MCF 10A (cell line): ENCODE data around the gene TNFAIP8L2. TPM values are rescaled to one million over a fixed set of nuclear protein-coding genes. Genes with fewer than 3 reads are reported as not detected.

ENCODE experiments used
- BruUV-seq: library from RNA; stranded (reverse); fragments of 400-500 nt; replicated peaks from 2 replicates; lab custom pipeline; 2021; lab: Mats Ljungman, UMichigan
- CTCF ChIA-PET: fragments of 300-600 bp; sonication (Branson Sonifier 250); formaldehyde crosslinking; extraction: SDS; loops from one replicate; lab custom pipeline; 2021; ENCODE audit warnings: antibody characterized with exemption, inconsistent platforms; lab: Yijun Ruan, JAX
- POLR2A ChIA-PET: fragments of 300-600, 350-650 bp; sonication (Branson Sonifier 250); formaldehyde crosslinking; extraction: SDS; loops from one replicate; lab custom pipeline; 2020; ENCODE audit warnings: antibody characterized with exemption, inconsistent platforms; lab: Yijun Ruan, JAX
- DNase-seq: peaks from one replicate; pipeline ENCODE4 v3.0.0-alpha.2; 2018; ENCODE audit not compliant: unreplicated experiment
- H3K27ac Mint-ChIP-seq: one replicate; pipeline ENCODE4 v1.8.0; 2022; ENCODE audit warnings: mild to moderate bottlenecking, low read depth, mixed read lengths; ENCODE audit not compliant: unreplicated experiment
- H3K27me3 Mint-ChIP-seq: one replicate; pipeline ENCODE4 v1.8.0; 2022; ENCODE audit warnings: mixed read lengths; ENCODE audit not compliant: insufficient read depth, unreplicated experiment
- H3K36me3 Mint-ChIP-seq: one replicate; pipeline ENCODE4 v1.8.0; 2022; ENCODE audit warnings: mild to moderate bottlenecking, moderate library complexity, mixed read lengths; ENCODE audit not compliant: insufficient read depth, unreplicated experiment
- H3K4me1 Mint-ChIP-seq: one replicate; pipeline ENCODE4 v1.8.0; 2022; ENCODE audit warnings: mixed read lengths; ENCODE audit not compliant: insufficient read depth, unreplicated experiment
- H3K4me3 Mint-ChIP-seq: one replicate; pipeline ENCODE4 v1.8.0; 2022; ENCODE audit warnings: mild to moderate bottlenecking, moderate library complexity, mixed read lengths; ENCODE audit not compliant: unreplicated experiment
- H3K9me3 Mint-ChIP-seq: one replicate; pipeline ENCODE4 v1.8.0; 2022; ENCODE audit warnings: mixed read lengths; ENCODE audit not compliant: unreplicated experiment
- CTCF ChIP-seq: fragments of 200-600 bp; IDR thresholded peaks from one replicate; pipeline ENCODE4 v1.8.0; 2022; ENCODE audit warnings: antibody characterized with exemption, mild to moderate bottlenecking; ENCODE audit not compliant: unreplicated experiment
- intact Hi-C: fragments of 100-400 bp; cut with micrococcal nuclease; formaldehyde crosslinking; loops from 2 replicates; pipeline ENCODE4 v1.14.1; 2022
- total RNA-seq: library from RNA; stranded (reverse); gene quantifications from 2 replicates; pipeline ENCODE4 v1.2.3, GENCODE V29; 2022

The TNFAIP8L2 gene
- total RNA-seq, 1 experiment from 2014 or later, result not detected

DNA sequence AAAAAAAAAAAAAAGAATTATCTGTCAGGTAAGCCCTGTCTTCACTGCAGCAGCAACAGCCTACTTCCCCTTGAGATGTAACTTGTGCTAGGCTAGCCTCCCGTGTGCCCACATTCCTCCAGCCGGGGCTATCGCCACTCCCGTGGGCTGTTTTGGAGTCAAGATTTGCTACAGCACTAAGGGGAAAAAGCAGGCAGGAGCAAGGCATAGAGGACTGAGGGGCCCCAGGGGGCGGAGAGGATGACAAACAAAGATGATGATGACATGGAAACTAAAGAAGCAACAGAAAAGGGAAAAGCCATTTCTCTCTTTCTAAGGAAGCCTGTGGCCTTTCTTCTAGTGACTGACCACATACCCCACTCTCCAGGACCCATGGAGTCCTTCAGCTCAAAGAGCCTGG lies 1.9 kb downstream of the TNFAIP8L2 start:
- intact Hi-C loops, result loop anchor here (5.0 kb wide), 1 partner anchor 461 kb away; the partner anchor contains the start of gene GOLPH3L
- CTCF ChIA-PET, result interaction anchor here (0.7 to 7.3 kb wide), 7 partner anchors 32 to 140 kb away, joined by 3 to 158 read pairs (median 3); no protein-coding TSS in a partner anchor
- H3K36me3 Mint-ChIP-seq, result peaks cover 48% of the 10 kb centered on the region

GRCh38 chr1:151158751-151159251 lies 2.4 kb downstream of the TNFAIP8L2 start:
- CTCF ChIA-PET, result interaction anchor here (0.7 to 7.3 kb wide), 7 partner anchors 33 to 161 kb away, joined by 3 to 158 read pairs (median 3); partner anchors contain the start of gene CDC42SE1
- TF ChIP-seq CTCF, result no peak
- Mint-ChIP-seq H3K27ac (peak overlapping the region; percentile 49), H3K36me3 (peaks cover 48% of the 10 kb centered on the region), H3K9me3 (no peaks in the 10 kb centered on the region), H3K27me3 (no peaks in the 10 kb centered on the region), H3K4me1 (peaks cover 12% of the 10 kb centered on the region), H3K4me3 (no peak overlapping the region)
- BruUV-seq, result no TSS peak
- POLR2A ChIA-PET, result interaction anchor here (1.2 to 2.1 kb wide), 2 partner anchors 56 to 87 kb away, joined by 3 to 7 read pairs; partner anchors contain the start of gene GABPB2
- no peak for DNase-seq
- intact Hi-C loops, result loop anchor here (5.0 kb wide), 1 partner anchor 462 kb away; the partner anchor contains the start of gene GOLPH3L

More for the DNA sequence above, 1.9 kb downstream of the TNFAIP8L2 start:
- Mint-ChIP-seq H3K27me3 (no peaks in the 10 kb centered on the region), H3K27ac (no peak overlapping the region), H3K9me3 (no peaks in the 10 kb centered on the region), H3K4me3 (no peak overlapping the region), H3K4me1 (peaks cover 12% of the 10 kb centered on the region)
- TF ChIP-seq CTCF, result no peak
- POLR2A ChIA-PET, result interaction anchor here (0.6 to 2.1 kb wide), 4 partner anchors 55 to 730 kb away, joined by 3 to 7 read pairs (median 4); partner anchors contain the start of gene GABPB2
- no TSS peak for BruUV-seq
- DNase-seq, result no peak

DNA sequence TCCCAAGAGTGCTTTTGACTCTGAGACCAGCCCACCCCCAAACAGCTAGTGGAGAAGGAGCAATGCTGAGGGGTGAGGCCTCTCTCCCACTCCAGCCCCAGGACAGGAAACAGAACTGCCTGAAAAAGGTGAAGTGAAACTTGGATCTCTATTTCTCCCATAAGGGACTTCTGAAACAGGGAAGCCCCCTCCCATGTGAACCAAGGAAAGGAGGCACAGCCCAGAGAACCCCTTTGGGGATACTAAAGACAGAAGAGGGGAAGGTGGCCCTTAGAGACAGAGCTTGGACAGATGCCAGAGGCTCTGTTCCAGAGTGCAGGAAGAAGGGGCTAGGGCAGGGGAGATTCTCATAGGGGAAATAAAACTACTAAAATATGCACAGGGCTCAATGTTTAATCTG lies 2.9 kb downstream of the TNFAIP8L2 start:
- Mint-ChIP-seq H3K27ac (peak overlapping the region; percentile 49), H3K36me3 (peaks cover 48% of the 10 kb centered on the region), H3K4me3 (no peak overlapping the region), H3K27me3 (no peaks in the 10 kb centered on the region), H3K9me3 (no peaks in the 10 kb centered on the region), H3K4me1 (peaks cover 17% of the 10 kb centered on the region)
- no peak for DNase-seq
- ChIA-PET POLR2A (interaction anchor here (0.6 to 2.1 kb wide), 3 partner anchors 56 to 122 kb away, joined by 3 to 7 read pairs (median 3); partner anchors contain the start of gene GABPB2), CTCF (interaction anchor here (0.7 to 7.3 kb wide), 7 partner anchors 34 to 161 kb away, joined by 3 to 158 read pairs (median 3); partner anchors contain the start of gene CDC42SE1)
- intact Hi-C loops, result loop anchor here (5.0 kb wide), 1 partner anchor 462 kb away; the partner anchor contains the start of gene GOLPH3L
- BruUV-seq, result no TSS peak
- TF ChIP-seq CTCF, result no peak

DNA sequence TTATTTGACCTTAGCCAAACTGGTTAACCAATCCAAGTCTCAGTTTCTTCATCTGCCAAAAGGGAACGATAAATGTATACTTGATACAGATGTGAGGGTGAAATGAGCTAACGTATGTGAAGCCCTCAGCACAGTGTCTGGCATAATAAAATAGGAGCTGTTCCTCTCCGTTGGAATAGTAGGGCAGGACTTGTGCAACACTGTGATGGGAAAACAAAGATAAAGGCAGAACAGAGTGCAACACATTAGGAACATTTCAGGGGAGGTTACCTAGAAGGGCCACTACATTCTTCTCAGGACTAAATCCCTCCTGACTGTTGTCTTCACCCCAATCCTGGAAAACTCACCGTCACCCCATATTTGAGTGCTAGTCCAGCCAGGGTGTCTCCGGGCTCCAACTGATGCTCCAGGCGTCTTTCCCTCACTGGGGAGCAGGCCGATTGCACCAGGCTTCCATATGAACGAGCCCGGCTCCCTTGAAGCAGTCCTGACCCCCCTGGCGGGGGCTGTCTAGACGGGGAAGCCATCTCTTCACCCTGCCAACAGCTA lies 8.4 kb downstream of the TNFAIP8L2 start:
- ChIA-PET POLR2A (interaction anchor here (0.6 to 4.8 kb wide), 18 partner anchors 8 to 284 kb away, joined by 3 to 91 read pairs (median 4); partner anchors contain the start of genes C1orf56, GABPB2, MINDY1 and PSMD4), CTCF (interaction anchor here (0.6 to 2.4 kb wide), 7 partner anchors 8 to 54 kb away, joined by 3 to 12 read pairs (median 4); partner anchors contain the start of genes TMOD4, TNFAIP8L2 and VPS72)
- Mint-ChIP-seq H3K27ac (peak overlapping the region; percentile 97), H3K4me3 (peak overlapping the region; percentile 87), H3K36me3 (peaks cover 50% of the 10 kb centered on the region), H3K27me3 (no peaks in the 10 kb centered on the region), H3K9me3 (no peaks in the 10 kb centered on the region), H3K4me1 (peaks cover 25% of the 10 kb centered on the region)
- intact Hi-C loops, result no loop called here
- no peak for TF ChIP-seq CTCF
- no TSS peak for BruUV-seq
- no peak for DNase-seq
